Activated CD4-positive, alpha-beta T cell treated with anti-CD3 and anti-CD28 coated beads for 36 hours (primary cell): Measurements from ENCODE around the gene PCDHB16. TPM values are rescaled to one million over a fixed set of nuclear protein-coding genes. Genes with fewer than 3 reads are reported as not detected.
"Not testable (repeated sequence)": the region's sequence is repeated elsewhere in the genome, so short reads cannot be mapped to it uniquely, and the experiment has no call there.

Experiments
- ATAC-seq: fragments of 200-7000 bp; cut with Tn5 transposase; one replicate; pipeline ENCODE4 v1.10.0; 2021; ENCODE audit warnings: mild to moderate bottlenecking, moderate library complexity
- CTCF ChIA-PET: fragments of 350-600 bp; sonication (Branson Sonifier 250); formaldehyde crosslinking; loops from one replicate; lab custom pipeline; 2021; ENCODE audit warnings: antibody characterized with exemption; lab: Charles Lee
- POLR2A ChIA-PET: fragments of 350-600 bp; sonication (Branson Sonifier 250); formaldehyde crosslinking; loops from one replicate; lab custom pipeline; 2021; ENCODE audit warnings: antibody characterized with exemption, inconsistent platforms; lab: Charles Lee
- DNase-seq: peaks from one replicate; pipeline ENCODE4 v3.0.0-alpha.2; 2020
- H3K27ac Mint-ChIP-seq: one replicate; pipeline ENCODE4 v1.8.0; 2021; ENCODE audit warnings: mixed read lengths
- H3K27me3 Mint-ChIP-seq: one replicate; pipeline ENCODE4 v1.8.0; 2021; ENCODE audit warnings: mixed read lengths
- H3K36me3 Mint-ChIP-seq: one replicate; pipeline ENCODE4 v1.8.0; 2021; ENCODE audit warnings: low read depth, mixed read lengths
- H3K4me1 Mint-ChIP-seq: one replicate; pipeline ENCODE4 v1.8.0; 2021; ENCODE audit warnings: mixed read lengths
- H3K4me3 Mint-ChIP-seq: one replicate; pipeline ENCODE4 v1.8.0; 2021; ENCODE audit warnings: mild to moderate bottlenecking, moderate library complexity, mixed read lengths
- H3K9me3 Mint-ChIP-seq: one replicate; pipeline ENCODE4 v1.8.0; 2021; ENCODE audit warnings: low read depth, mixed read lengths
- intact Hi-C, 2 experiments: fragments of 100-400 bp; cut with DNase I in 1 of 2; cut with micrococcal nuclease in 1 of 2; formaldehyde crosslinking; loops; one replicate each; pipeline versions ENCODE4 v1.14.2 to v1.15.1; 2022 to 2024; cut with DNase I, micrococcal nuclease
- total RNA-seq, 2 experiments: library from RNA; stranded (reverse); gene quantifications; one replicate each; pipeline ENCODE4 v1.2.3, GENCODE V29; 2021

The PCDHB16 gene
- total RNA-seq, 2 experiments from 2014 or later, result not detected

GRCh38 chr5:141210281-141210680, 28.1 kb downstream of the PCDHB16 start:
- H3K36me3 Mint-ChIP-seq, H3K27ac Mint-ChIP-seq, H3K4me3 Mint-ChIP-seq, H3K4me1 Mint-ChIP-seq, ATAC-seq, intact Hi-C loops, POLR2A ChIA-PET, DNase-seq: not testable (repeated sequence)
- CTCF ChIA-PET, result interaction anchor here (0.7 kb wide), 1 partner anchor 332 kb away, joined by 3 read pairs; no protein-coding TSS in a partner anchor
- peaks cover 56% of the 10 kb centered on the region for H3K27me3 Mint-ChIP-seq
- H3K9me3 Mint-ChIP-seq, result peaks cover 12% of the 10 kb centered on the region

GRCh38 chr5:141210849-141211248, 28.7 kb downstream of the PCDHB16 start:
- H3K4me3 Mint-ChIP-seq, DNase-seq, intact Hi-C loops, H3K4me1 Mint-ChIP-seq, ATAC-seq, H3K27ac Mint-ChIP-seq, H3K36me3 Mint-ChIP-seq, POLR2A ChIA-PET: not testable (repeated sequence)
- H3K9me3 Mint-ChIP-seq, result peaks cover 13% of the 10 kb centered on the region
- H3K27me3 Mint-ChIP-seq, result peaks cover 57% of the 10 kb centered on the region
- CTCF ChIA-PET, result interaction anchor here (0.7 kb wide), 1 partner anchor 331 kb away, joined by 3 read pairs; no protein-coding TSS in a partner anchor

GRCh38 chr5:141213656-141214339, 31.6 kb downstream of the PCDHB16 start, which contains the start of gene PCDHB13:
PCDHB13 (plus strand) TSS chr5:141213919; CDS start chr5:141214124, 205 bp downstream.
- H3K4me3 Mint-ChIP-seq, H3K36me3 Mint-ChIP-seq, POLR2A ChIA-PET, ATAC-seq, H3K27ac Mint-ChIP-seq, intact Hi-C loops, H3K4me1 Mint-ChIP-seq: not testable (repeated sequence)
- H3K27me3 Mint-ChIP-seq, result peaks cover 52% of the 10 kb centered on the region
- H3K9me3 Mint-ChIP-seq, result peaks cover 24% of the 10 kb centered on the region
- DNase-seq, result peak; percentile 46
- CTCF ChIA-PET, result interaction anchor here (0.6 to 1.2 kb wide), 6 partner anchors 9 to 364 kb away, joined by 3 to 7 read pairs (median 4); partner anchors contain the start of genes PCDHB14, PCDHB8 and PCDHGA10

- CTCF ChIA-PET, H3K4me1 Mint-ChIP-seq, H3K27ac Mint-ChIP-seq, H3K4me3 Mint-ChIP-seq, POLR2A ChIA-PET, ATAC-seq, DNase-seq, intact Hi-C loops, H3K36me3 Mint-ChIP-seq: not testable (repeated sequence)
- Mint-ChIP-seq H3K9me3 (peaks cover 30% of the 10 kb centered on the region), H3K27me3 (peaks cover 48% of the 10 kb centered on the region)
Observed at GRCh38 chr5:141214583-141214982, 32.4 kb downstream of the PCDHB16 start.

DNA sequence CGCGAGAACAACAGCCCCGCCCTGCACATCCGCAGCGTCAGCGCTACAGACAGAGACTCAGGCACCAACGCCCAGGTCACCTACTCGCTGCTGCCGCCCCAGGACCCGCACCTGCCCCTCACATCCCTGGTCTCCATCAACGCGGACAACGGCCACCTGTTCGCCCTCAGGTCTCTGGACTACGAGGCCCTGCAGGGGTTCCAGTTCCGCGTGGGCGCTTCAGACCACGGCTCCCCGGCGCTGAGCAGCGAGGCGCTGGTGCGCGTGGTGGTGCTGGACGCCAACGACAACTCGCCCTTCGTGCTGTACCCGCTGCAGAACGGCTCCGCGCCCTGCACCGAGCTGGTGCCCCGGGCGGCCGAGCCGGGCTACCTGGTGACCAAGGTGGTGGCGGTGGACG, 33.3 kb downstream of the PCDHB16 start:
- H3K4me3 Mint-ChIP-seq, POLR2A ChIA-PET, H3K36me3 Mint-ChIP-seq, H3K27ac Mint-ChIP-seq, CTCF ChIA-PET, H3K4me1 Mint-ChIP-seq, DNase-seq, intact Hi-C loops, ATAC-seq: not testable (repeated sequence)
- H3K27me3 Mint-ChIP-seq, result peaks cover 47% of the 10 kb centered on the region
- peaks cover 31% of the 10 kb centered on the region for H3K9me3 Mint-ChIP-seq

DNA sequence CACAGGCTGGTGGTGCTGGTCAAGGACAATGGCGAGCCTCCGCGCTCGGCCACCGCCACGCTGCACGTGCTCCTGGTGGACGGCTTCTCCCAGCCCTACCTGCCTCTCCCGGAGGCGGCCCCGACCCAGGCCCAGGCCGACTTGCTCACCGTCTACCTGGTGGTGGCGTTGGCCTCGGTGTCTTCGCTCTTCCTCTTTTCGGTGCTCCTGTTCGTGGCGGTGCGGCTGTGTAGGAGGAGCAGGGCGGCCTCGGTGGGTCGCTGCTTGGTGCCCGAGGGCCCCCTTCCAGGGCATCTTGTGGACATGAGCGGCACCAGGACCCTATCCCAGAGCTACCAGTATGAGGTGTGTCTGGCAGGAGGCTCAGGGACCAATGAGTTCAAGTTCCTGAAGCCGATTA, 33.8 kb downstream of the PCDHB16 start:
- Mint-ChIP-seq H3K9me3 (peaks cover 29% of the 10 kb centered on the region), H3K27me3 (peaks cover 44% of the 10 kb centered on the region)
- H3K4me1 Mint-ChIP-seq, H3K36me3 Mint-ChIP-seq, ATAC-seq, CTCF ChIA-PET, intact Hi-C loops, H3K27ac Mint-ChIP-seq, POLR2A ChIA-PET, DNase-seq, H3K4me3 Mint-ChIP-seq: not testable (repeated sequence)

DNA sequence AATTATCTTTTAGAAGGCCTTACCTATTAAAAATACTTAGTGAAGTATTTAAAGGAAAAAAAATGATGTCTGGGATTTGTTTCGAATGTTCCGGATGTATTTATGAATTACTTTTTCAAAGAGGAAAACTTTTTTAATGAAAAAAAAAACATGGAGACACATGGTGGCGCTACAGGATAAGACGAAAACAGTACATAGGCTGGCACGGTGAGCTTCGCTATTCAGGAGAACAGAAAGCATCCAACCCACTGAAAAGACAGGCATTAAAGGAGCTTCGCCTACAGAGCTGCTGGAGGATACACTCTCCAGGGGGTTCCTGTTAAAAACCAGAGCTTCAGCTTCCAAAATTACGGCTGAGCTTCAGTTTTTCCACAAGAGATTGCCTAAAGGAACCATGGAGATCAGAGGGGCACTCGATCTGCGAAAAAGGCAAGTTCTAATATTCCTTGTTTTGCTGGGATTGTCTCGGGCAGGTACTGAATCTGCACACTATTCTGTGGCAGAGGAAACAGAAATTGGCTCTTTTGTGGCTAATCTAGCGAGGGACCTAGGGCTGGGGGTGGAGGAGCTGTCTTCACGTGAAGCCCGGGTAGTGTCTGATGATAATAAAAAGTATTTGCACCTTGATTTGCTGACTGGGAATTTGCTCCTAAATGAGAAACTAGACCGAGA, 41.1 kb downstream of the PCDHB16 start, which contains the start of gene PCDHB14:
Gene PCDHB14, plus strand, starts transcription at position 232 of the 672 bp plus-strand sequence. Its CDS starts 163 bp downstream, at position 395.
- intact Hi-C loops, result loop anchor here (5.0 to 10.0 kb wide), 2 partner anchors 202 to 339 kb away; partner anchors contain the start of gene PCDHGA11 (in 1 of the 2)
- POLR2A ChIA-PET, result interaction anchor here (0.6 kb wide), 1 partner anchor 117 kb away, joined by 3 read pairs; no protein-coding TSS in a partner anchor
- Mint-ChIP-seq H3K27me3 (peaks cover 48% of the 10 kb centered on the region), H3K9me3 (peaks cover 19% of the 10 kb centered on the region), H3K4me3 (peak within 1 kb of the TSS; percentile 18), H3K4me1 (peaks cover 5% of the 10 kb centered on the region), H3K36me3 (peaks cover 8% of the 10 kb centered on the region), H3K27ac (no peak within 1 kb of the TSS)
- DNase-seq, result no peak
- CTCF ChIA-PET, result interaction anchor here (0.7 to 2.2 kb wide), 16 partner anchors 8 to 417 kb away, joined by 3 to 12 read pairs (median 4); partner anchors contain the start of genes PCDHB13 and PCDHB15
- ATAC-seq, result no peak

GRCh38 chr5:141224844-141225243, 42.7 kb downstream of the PCDHB16 start:
- H3K4me1 Mint-ChIP-seq, H3K36me3 Mint-ChIP-seq, DNase-seq, H3K4me3 Mint-ChIP-seq, POLR2A ChIA-PET, H3K27ac Mint-ChIP-seq, CTCF ChIA-PET, ATAC-seq: not testable (repeated sequence)
- Mint-ChIP-seq H3K9me3 (peaks cover 12% of the 10 kb centered on the region), H3K27me3 (peaks cover 39% of the 10 kb centered on the region)
- intact Hi-C loops, result loop anchor here (5.0 to 10.0 kb wide), 2 partner anchors 200 to 337 kb away; partner anchors contain the start of gene PCDHGA11 (in 1 of the 2)

GRCh38 chr5:141225421-141225820, 43.2 kb downstream of the PCDHB16 start:
- POLR2A ChIA-PET, H3K4me1 Mint-ChIP-seq, ATAC-seq, H3K27ac Mint-ChIP-seq, H3K36me3 Mint-ChIP-seq, DNase-seq, H3K4me3 Mint-ChIP-seq: not testable (repeated sequence)
- intact Hi-C loops, result loop anchor here in 1 of 2 experiments (10.0 kb wide), 1 partner anchor 199 kb away; the partner anchor contains the start of gene PCDHGA11
- peaks cover 12% of the 10 kb centered on the region for H3K9me3 Mint-ChIP-seq
- CTCF ChIA-PET, result interaction anchor here (0.9 to 1.6 kb wide), 3 partner anchors 9 to 33 kb away, joined by 3 to 5 read pairs (median 4); partner anchors contain the start of gene PCDHB12
- H3K27me3 Mint-ChIP-seq, result peaks cover 36% of the 10 kb centered on the region

DNA sequence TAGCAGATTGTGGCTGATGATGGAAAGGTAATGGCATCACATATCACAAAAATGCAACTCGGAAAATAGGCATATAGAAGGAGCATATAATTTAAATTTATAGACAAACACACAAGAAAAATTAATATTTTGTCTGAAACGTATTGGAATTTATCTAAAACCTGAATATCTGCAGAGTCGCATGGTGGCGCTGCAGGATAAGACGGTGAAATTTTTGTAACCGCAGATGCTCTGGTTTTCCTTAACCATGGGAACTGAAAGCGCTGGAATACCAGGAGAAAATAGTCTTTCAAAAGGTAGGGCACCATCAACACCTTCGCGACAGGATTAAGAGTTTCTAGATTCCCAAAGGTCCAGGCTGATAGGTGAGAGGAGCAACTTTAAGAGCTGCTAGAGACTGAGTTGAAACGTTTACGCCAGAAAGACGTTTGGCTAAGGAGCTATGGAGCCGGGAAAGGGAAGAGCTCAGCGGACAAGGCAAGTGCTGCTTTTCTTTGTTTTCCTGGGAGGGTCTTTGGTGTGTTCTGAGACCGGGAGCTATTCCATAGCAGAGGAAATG, 52.0 kb downstream of the PCDHB16 start:
- ATAC-seq (no peak), DNase-seq (no peak)
- intact Hi-C loops, result loop anchor here in 1 of 2 experiments (10.0 kb wide), 2 partner anchors 191 to 399 kb away; partner anchors contain the start of genes PCDHA7 and PCDHGA11
- ChIA-PET CTCF (interaction anchor here (0.5 to 1.8 kb wide), 6 partner anchors 8 to 94 kb away, joined by 3 to 5 read pairs (median 5); partner anchors contain the start of gene PCDHB14), POLR2A (no interaction called here)
- no peaks in the 10 kb centered on the region for H3K4me1 Mint-ChIP-seq
- no peak overlapping the region for H3K27ac Mint-ChIP-seq
- peaks cover 42% of the 10 kb centered on the region for H3K9me3 Mint-ChIP-seq
- H3K4me3 Mint-ChIP-seq, result no peak overlapping the region
- peaks cover 35% of the 10 kb centered on the region for H3K27me3 Mint-ChIP-seq
- peaks cover 19% of the 10 kb centered on the region for H3K36me3 Mint-ChIP-seq
